Measurements from ENCODE around the gene ERICH4. TPM values are rescaled to one million over a fixed set of nuclear protein-coding genes. Genes with fewer than 3 reads are reported as not detected.

The ERICH4 gene
- total RNA-seq, 4 donors from 2014 or later: not detected

GRCh38 chr19:41445575-41445974 is 2.6 kb downstream of the ERICH4 start:
- H3K4me1 ChIP-seq: peaks cover 10% of the 10 kb centered on the region
- DNase-seq (ENCODE audit: low spot score in 2 of 2): no peak
- no peaks in the 10 kb centered on the region for H3K9me3 ChIP-seq
- H3K27ac ChIP-seq: no peak overlapping the region
- WGBS: 68% methylated on average over 5 of the region's 5 CpGs
- H3K27me3 ChIP-seq: peaks cover 23% of the 10 kb centered on the region
- TF ChIP-seq POLR2AphosphoS5 (IDR thresholded peaks at IDR 0.05) (no peak), EP300 (IDR thresholded peaks at IDR 0.05) (no peak), CTCF (IDR thresholded peaks at IDR 0.05) (no peak), POLR2A (IDR thresholded peaks at IDR 0.05) (no peak)
- no peaks in the 10 kb centered on the region for H3K36me3 ChIP-seq
- no peak overlapping the region for H3K4me3 ChIP-seq

DNA sequence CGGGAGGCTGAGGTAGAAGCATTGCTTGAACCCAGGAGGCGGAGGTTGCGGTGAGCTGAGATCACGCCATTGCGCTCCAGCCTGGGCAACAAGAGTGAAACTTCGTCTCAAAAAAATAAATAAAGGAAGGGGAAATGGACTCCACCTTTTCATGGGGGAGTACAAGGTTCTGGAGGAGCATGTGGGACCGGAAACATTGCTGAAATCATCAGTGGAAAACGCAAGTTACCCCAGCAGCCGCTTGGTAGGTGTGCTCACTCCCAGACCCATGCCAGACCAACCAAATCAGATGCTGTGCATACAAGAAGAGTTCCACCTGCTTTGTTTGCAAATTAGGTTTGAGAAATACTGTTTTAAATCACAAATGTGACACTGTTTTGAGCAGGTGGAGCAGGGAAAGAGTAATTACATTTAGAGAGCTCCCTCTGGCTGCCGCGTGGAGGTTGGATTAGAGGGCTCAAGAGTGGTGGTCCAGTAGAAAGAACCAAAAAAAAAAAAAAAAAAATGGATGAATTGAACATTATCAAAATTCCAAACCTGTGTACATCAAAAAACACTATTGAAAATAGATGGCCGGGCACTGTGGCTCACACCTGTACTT is 4.9 kb downstream of the ERICH4 start:
- TF ChIP-seq EP300 (IDR thresholded peaks at IDR 0.05) (no peak), POLR2AphosphoS5 (IDR thresholded peaks at IDR 0.05) (no peak), POLR2A (IDR thresholded peaks at IDR 0.05) (no peak), CTCF (IDR thresholded peaks at IDR 0.05) (no peak)
- no peaks in the 10 kb centered on the region for H3K9me3 ChIP-seq
- H3K36me3 ChIP-seq: no peaks in the 10 kb centered on the region
- H3K27me3 ChIP-seq: peaks cover 23% of the 10 kb centered on the region
- WGBS: 59% methylated on average over 12 of the region's 12 CpGs
- peaks cover 8% of the 10 kb centered on the region for H3K4me1 ChIP-seq
- no peak for DNase-seq (ENCODE audit: low spot score in 2 of 2)
- H3K4me3 ChIP-seq: peak overlapping the region; percentile 1
- H3K27ac ChIP-seq: no peak overlapping the region

DNA sequence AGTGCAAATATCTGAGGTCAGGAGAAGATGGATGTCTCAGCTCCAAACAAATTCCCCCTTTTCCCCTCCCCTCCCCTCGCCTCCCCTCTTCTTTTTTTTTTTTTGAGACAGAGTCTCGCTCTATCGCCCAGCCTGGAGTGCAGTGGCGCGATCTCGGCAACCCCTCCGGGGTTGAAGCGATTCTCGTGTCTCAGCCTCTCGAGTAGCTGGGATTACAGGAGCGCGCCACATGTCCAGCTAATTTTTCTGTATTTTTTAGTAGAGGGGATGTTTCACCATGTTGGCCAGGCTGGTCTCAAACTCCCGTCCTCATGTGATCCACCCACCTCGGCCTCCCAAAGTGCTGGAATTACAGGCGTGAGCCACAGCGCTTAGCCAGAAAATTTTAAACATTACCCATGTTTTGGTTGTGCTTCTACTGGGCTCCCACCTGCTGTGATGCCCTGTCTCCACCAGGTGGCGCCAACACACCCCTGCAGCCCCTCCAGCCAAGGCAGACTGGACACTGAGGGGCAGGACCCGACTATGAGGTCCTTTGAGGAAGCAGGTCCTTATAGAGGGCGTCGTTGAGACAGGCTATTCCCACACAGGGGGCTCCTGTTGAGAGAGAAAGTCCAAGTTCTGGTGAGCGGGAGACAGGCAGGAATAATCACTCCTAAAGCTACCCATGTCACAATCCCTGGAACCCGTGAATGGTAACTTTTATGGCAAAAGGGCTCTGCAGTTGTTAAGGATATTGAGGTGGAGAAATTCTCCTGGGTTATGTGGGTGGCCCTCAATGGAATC is 6.3 kb downstream of the ERICH4 start:
- Histone ChIP-seq H3K27me3 (peaks cover 23% of the 10 kb centered on the region), H3K4me3 (peak overlapping the region; percentile 29), H3K36me3 (no peaks in the 10 kb centered on the region), H3K27ac (no peak overlapping the region), H3K4me1 (peaks cover 8% of the 10 kb centered on the region), H3K9me3 (no peaks in the 10 kb centered on the region)
- WGBS: 4% methylated on average over 22 of the region's 22 CpGs
- TF ChIP-seq EP300 (IDR thresholded peaks at IDR 0.05): no peak
- peak; percentile 86 to 97 for TF ChIP-seq CTCF (IDR thresholded peaks at IDR 0.05)
- peak in 1 of 2 donors; percentile 82 for DNase-seq (ENCODE audit: low spot score in 2 of 2)

DNA sequence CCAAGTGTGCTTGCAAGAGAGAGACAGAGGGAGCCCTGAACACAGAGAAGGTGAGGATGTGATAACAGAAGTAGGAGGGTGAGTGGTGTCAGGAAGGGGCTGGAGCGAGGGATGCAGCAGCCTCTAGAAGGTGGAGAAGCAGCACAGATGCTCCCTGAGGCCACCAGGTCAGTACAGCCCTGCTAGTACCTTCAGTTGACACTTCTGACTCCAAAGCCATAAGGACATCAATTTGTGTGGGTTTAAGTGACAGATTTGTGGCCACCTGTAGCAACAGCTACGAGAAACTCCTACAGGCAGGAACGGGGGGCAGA is 6.9 kb downstream of the ERICH4 start:
- H3K27me3 ChIP-seq: peaks cover 23% of the 10 kb centered on the region
- H3K4me1 ChIP-seq: peaks cover 8% of the 10 kb centered on the region
- H3K36me3 ChIP-seq: no peaks in the 10 kb centered on the region
- no peak for TF ChIP-seq POLR2AphosphoS5 (IDR thresholded peaks at IDR 0.05)
- H3K4me3 ChIP-seq: no peak overlapping the region
- DNase-seq (ENCODE audit: low spot score in 2 of 2): no peak
- 59% methylated on average over 3 of the region's 3 CpGs for WGBS
- H3K9me3 ChIP-seq: no peaks in the 10 kb centered on the region
- no peak overlapping the region for H3K27ac ChIP-seq

GRCh38 chr19:41452584-41453275 is 9.8 kb downstream of the ERICH4 start:
- no peak for TF ChIP-seq EP300 (IDR thresholded peaks at IDR 0.05)
- H3K27ac ChIP-seq: no peak overlapping the region
- H3K27me3 ChIP-seq: peaks cover 7% of the 10 kb centered on the region
- H3K9me3 ChIP-seq: no peaks in the 10 kb centered on the region
- peaks cover 20% of the 10 kb centered on the region for H3K4me1 ChIP-seq
- 70% methylated on average over 6 of the region's 6 CpGs for WGBS
- H3K4me3 ChIP-seq: no peak overlapping the region
- DNase-seq (ENCODE audit: low spot score in 2 of 2): no peak
- no peaks in the 10 kb centered on the region for H3K36me3 ChIP-seq

DNA sequence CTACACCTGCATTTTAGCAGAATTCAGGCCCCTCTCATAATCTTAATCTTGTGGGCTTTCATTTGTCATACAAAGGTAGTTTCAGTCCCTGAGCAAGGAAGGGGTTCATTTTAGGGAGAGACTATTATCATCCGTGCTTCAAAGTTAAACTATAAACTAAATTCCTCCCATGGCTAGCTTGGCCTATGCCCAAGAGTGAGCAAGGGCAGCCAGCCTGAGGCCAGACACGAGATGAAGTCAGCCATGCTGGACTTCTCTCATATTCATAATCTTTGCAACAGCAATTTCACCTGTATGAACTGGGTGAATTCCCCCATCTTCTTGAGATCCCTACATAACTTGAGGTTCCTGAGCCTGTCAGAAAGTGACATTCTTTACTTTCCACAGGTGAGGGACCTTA is 13.0 kb downstream of the ERICH4 start:
- 19% methylated on average over 2 of the region's 2 CpGs for WGBS
- no peaks in the 10 kb centered on the region for H3K36me3 ChIP-seq
- TF ChIP-seq POLR2A (IDR thresholded peaks at IDR 0.05): no peak
- no peak for TF ChIP-seq CTCF (IDR thresholded peaks at IDR 0.05)
- DNase-seq (ENCODE audit: low spot score in 2 of 2): no peak
- H3K27ac ChIP-seq: no peak overlapping the region
- H3K9me3 ChIP-seq: no peaks in the 10 kb centered on the region
- peaks cover 22% of the 10 kb centered on the region for H3K27me3 ChIP-seq
- no peak overlapping the region for H3K4me3 ChIP-seq
- peaks cover 12% of the 10 kb centered on the region for H3K4me1 ChIP-seq

Measured in suprapubic skin (tissue), 4 donors.